ENCODE measurements around the gene ADGRB3.
"Not testable (repeated sequence)": the region's sequence is repeated elsewhere in the genome, so short reads cannot be mapped to it uniquely, and the experiment has no call there.

The ADGRB3 gene

GRCh38 chr6:69284176-69284730, 649.2 kb downstream of the ADGRB3 start:
- ChIA-PET CTCF (interaction anchor here (2.2 to 2.5 kb wide), 2 partner anchors 11 to 17 kb away, joined by 6 to 7 read pairs; no protein-coding TSS in a partner anchor), POLR2A (no interaction called here)

DNA sequence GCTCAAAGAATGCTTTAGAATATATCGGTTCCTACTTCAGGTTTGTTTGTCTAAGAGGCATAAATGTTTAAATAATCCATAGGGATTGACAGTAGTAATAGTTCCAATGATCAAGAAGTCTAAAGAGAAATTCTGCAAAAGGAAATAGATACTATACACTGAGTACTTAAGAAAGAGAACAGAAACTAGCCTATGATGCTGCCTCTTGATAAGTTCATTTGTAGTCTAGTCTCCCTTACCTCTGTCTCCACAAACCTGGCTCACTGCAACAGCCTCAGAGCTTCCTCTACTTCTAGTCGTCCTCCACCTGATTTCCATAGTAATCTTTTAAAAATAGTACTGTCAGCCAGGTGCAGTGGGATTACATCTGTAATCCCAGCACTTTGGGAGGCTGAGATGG, 650.0 kb downstream of the ADGRB3 start:
- no peak for DNase-seq (ENCODE audit: extremely low spot score)
- CTCF ChIA-PET, result no interaction called here
- no peak for TF ChIP-seq CTCF (IDR thresholded peaks at IDR 0.05; ENCODE audit: control extremely low read depth, extremely low read depth, low read depth, missing control alignments)
- POLR2A ChIA-PET, result no interaction called here

More at GRCh38 chr6:69284176-69284730, 649.2 kb downstream of the ADGRB3 start:
- DNase-seq (ENCODE audit: extremely low spot score), result no peak
- no peak for TF ChIP-seq CTCF (IDR thresholded peaks at IDR 0.05; ENCODE audit: control extremely low read depth, extremely low read depth, low read depth, missing control alignments)

DNA sequence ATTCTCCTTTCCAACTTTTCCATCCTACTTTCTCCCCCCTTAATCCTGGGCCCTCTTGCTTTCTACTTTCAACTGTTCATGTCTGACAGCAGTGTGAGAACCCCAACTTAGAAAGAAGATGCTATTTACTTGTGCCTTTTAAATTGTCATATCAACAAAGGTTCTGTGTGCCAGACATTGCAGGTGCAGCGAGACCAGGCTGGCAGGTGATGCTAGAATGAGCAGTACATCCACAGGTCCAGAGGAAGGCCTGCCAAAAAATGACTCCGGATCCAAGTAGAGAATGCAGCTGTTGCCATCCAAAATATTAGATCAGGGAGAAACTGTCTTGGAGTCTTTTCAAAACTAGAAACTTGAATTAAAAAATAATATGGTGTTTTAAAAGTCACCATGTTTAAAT, 651.2 kb downstream of the ADGRB3 start:
- DNase-seq (ENCODE audit: extremely low spot score), result no peak
- ChIA-PET POLR2A (no interaction called here), CTCF (no interaction called here)
- no peak for TF ChIP-seq CTCF (IDR thresholded peaks at IDR 0.05; ENCODE audit: control extremely low read depth, extremely low read depth, low read depth, missing control alignments)

- CTCF ChIA-PET; POLR2A ChIA-PET; DNase-seq (ENCODE audit: extremely low spot score): not testable (repeated sequence)
Observed at GRCh38 chr6:69288198-69288597, 653.1 kb downstream of the ADGRB3 start.

DNA sequence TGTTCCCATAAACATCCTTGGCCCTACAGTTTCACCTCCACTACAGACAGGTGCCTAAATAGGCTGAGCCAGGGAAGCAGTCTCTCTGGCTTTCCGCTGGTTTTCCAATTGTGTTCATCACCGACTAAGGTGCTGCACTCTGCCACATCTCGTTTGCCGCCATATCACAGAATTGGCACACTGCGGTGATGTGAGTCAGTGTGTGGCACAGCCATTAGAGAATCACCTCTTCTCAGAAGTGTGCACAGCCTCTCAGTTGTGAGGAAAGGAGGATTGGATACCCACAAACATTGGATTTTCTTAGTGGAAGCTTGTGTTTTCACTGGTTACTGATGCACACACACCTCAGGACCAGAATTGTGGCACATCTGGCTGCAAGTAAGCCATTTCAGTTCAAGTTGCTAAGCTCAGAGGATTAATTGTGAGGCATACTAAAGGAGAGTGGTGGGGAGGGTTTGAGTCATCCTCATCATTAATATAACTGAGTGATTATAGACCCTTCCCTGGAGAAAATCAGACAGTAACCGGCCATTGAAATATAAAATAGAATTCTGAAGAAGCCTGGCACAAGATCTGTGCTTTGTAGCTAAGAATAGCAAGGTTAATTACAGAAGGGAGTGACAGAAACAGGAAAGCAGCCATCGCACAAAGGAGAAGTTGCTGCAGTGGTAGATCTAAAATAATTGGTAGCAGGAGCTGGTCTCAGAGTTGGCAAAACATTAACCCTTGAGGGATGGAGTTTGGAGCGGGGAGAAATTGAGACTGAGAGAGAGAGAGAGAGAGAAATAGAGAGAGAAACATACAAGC, 654.8 kb downstream of the ADGRB3 start:
- POLR2A ChIA-PET, result no interaction called here
- TF ChIP-seq CTCF (IDR thresholded peaks at IDR 0.05; ENCODE audit: control extremely low read depth, extremely low read depth, low read depth, missing control alignments), result no peak
- CTCF ChIA-PET, result interaction anchor here (1.0 to 1.7 kb wide), 2 partner anchors 11 to 15 kb away, joined by 3 to 4 read pairs; no protein-coding TSS in a partner anchor
- no peak for DNase-seq (ENCODE audit: extremely low spot score)

GRCh38 chr6:69293471-69293870, 658.4 kb downstream of the ADGRB3 start:
- POLR2A ChIA-PET, result no interaction called here
- DNase-seq (ENCODE audit: extremely low spot score), result no peak
- CTCF ChIA-PET, result interaction anchor here (1.9 kb wide), 1 partner anchor 11 kb away, joined by 5 read pairs; no protein-coding TSS in a partner anchor
- TF ChIP-seq CTCF (IDR thresholded peaks at IDR 0.05; ENCODE audit: control extremely low read depth, extremely low read depth, low read depth, missing control alignments), result no peak

DNA sequence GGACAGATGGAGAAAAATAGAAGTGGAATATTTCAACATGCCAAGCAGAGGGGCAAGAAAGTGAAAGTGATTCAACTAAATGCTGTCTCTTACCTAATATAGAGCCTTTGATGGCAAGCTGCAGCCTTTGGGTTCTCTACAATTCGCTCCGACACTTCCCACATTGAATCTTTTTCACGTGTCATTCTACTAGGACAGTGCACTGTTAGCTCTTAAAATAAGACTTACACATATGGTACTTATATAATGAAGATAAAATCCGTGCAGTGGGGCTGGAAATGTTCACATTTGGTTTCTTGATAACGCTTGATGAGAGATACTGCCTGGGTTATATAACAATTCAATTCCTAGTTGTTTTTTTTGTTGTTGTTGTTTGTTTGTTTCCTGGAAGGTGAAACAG, 659.3 kb downstream of the ADGRB3 start:
- CTCF ChIA-PET, result interaction anchor here (1.9 kb wide), 1 partner anchor 10 kb away, joined by 5 read pairs; no protein-coding TSS in a partner anchor
- TF ChIP-seq CTCF (IDR thresholded peaks at IDR 0.05; ENCODE audit: control extremely low read depth, extremely low read depth, low read depth, missing control alignments), result no peak
- POLR2A ChIA-PET, result no interaction called here
- no peak for DNase-seq (ENCODE audit: extremely low spot score)

Measured in GM10248 (cell line).